ENCODE results near the gene UAP1L1.

DNA sequence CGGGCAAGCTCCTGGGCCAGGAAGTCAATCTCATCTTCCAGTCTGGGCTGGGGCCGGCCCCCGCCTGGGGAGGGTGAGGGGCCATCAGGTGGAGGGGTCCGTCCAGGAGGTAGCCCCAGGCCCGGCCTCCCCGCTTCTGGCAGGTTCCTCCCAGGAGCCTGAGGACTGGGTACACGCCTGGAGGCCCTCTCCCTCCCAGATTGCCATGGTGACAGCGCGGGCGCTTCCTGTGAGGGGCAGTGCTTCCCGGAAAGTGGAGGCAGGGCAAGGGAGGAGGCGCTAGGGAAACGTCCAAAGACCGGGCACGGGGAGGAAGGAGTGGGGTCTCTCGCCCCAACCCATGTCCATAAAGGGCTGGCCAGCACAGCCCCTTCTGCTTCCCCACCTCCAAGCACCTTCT, 36.2 kb upstream of the UAP1L1 start:
- no peak for TF ChIP-seq POLR2A (IDR thresholded peaks at IDR 0.05; ENCODE audit: low read depth, low read length)
- TF ChIP-seq POLR2AphosphoS5 (IDR thresholded peaks at IDR 0.05; ENCODE audit: low read depth, low read length), result no peak
- TF ChIP-seq SPI1 (IDR thresholded peaks at IDR 0.05; ENCODE audit: low read depth, low read length), result no peak
- TF ChIP-seq PAX5 (IDR thresholded peaks at IDR 0.05; ENCODE audit: insufficient read depth, low read length, severe bottlenecking), result no peak
- TF ChIP-seq TAF1 (IDR thresholded peaks at IDR 0.05; ENCODE audit: low read depth, low read length), result no peak
- TF ChIP-seq POU2F2 (IDR thresholded peaks at IDR 0.05; ENCODE audit: low read depth, low read length), result no peak

Measured in GM12891 (cell line).